GM13976 (cell line): ENCODE measurements around the gene FUT7.

Experiments used
- DNase-seq: peaks from one replicate; pipeline ENCODE4 v3.0.0; 2012; ENCODE audit warnings: low spot score
- in situ Hi-C: fragments of 300-500 bp; cut with MboI; formaldehyde crosslinking; loops from one replicate; pipeline ENCODE4 v1.12.0; 2022; ENCODE audit warnings: low sequenced_read_pairs, mixed read lengths, inconsistent platforms; ENCODE audit not compliant: unreplicated experiment
- TF ChIP-seq, protein P1 (sequence below): IDR thresholded peaks from 2 replicates; pipeline ENCODE4 v1.5.1; 2012; ENCODE audit warnings: borderline replicate concordance, mild to moderate bottlenecking; ENCODE audit not compliant: insufficient read depth; ENCODE audit errors: extremely low read depth, missing control alignments, control extremely low read depth

FUT7 gene

DNA sequence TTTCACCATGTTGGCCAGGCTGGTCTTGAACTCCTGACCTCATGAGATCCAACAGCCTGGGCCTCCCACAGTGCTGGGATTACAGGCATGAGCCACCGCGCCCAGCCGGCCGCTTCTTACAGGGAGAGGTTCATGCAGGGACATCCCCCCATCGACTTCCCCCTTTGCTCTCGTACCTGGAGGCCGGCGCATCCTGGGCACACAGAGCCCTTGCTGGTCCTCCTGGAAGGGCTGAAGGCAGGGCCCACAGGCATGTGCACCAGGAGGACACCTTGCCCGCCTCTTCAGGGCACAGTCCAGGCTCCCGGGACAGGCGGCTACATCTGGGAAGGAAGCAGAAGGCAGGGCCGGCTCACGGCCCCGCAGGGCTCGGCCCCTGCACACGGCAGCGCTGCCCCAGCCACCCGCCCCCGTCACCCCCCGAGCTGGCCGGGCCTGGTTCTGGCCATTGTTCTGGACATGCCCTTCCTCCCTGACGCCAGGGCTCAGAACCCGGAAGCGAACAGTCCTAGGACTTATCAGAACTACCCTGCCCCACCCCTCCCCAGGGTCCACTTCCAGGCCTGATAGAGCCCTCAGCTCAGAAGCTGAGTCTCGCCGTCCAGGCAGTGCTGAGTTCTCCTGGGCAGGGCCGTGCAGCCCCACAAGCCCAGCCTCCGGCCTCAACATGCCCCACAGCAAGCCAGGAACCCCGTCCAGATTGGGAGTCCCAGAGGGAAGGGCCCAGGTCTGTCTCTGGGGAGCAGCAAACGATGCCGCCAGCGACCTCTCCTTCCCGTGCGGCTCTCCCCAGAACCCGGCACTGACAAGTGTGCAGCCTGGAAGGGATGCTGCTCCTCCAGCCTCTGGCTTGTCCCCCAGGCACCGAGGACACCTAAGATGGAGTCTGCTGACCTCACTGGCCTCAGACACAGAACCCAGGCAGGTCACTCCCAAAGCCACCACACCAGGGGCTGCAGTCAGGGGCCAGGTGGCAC lies 11.2 kb upstream of the FUT7 start:
- in situ Hi-C loops: no loop called here
- no peak for DNase-seq
- TF ChIP-seq, protein P1, sequence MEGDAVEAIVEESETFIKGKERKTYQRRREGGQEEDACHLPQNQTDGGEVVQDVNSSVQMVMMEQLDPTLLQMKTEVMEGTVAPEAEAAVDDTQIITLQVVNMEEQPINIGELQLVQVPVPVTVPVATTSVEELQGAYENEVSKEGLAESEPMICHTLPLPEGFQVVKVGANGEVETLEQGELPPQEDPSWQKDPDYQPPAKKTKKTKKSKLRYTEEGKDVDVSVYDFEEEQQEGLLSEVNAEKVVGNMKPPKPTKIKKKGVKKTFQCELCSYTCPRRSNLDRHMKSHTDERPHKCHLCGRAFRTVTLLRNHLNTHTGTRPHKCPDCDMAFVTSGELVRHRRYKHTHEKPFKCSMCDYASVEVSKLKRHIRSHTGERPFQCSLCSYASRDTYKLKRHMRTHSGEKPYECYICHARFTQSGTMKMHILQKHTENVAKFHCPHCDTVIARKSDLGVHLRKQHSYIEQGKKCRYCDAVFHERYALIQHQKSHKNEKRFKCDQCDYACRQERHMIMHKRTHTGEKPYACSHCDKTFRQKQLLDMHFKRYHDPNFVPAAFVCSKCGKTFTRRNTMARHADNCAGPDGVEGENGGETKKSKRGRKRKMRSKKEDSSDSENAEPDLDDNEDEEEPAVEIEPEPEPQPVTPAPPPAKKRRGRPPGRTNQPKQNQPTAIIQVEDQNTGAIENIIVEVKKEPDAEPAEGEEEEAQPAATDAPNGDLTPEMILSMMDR: no peak

DNA sequence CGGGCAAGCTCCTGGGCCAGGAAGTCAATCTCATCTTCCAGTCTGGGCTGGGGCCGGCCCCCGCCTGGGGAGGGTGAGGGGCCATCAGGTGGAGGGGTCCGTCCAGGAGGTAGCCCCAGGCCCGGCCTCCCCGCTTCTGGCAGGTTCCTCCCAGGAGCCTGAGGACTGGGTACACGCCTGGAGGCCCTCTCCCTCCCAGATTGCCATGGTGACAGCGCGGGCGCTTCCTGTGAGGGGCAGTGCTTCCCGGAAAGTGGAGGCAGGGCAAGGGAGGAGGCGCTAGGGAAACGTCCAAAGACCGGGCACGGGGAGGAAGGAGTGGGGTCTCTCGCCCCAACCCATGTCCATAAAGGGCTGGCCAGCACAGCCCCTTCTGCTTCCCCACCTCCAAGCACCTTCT lies 9.2 kb upstream of the FUT7 start:
- TF ChIP-seq, protein P1: no peak
- in situ Hi-C loops: no loop called here
- DNase-seq: no peak

DNA sequence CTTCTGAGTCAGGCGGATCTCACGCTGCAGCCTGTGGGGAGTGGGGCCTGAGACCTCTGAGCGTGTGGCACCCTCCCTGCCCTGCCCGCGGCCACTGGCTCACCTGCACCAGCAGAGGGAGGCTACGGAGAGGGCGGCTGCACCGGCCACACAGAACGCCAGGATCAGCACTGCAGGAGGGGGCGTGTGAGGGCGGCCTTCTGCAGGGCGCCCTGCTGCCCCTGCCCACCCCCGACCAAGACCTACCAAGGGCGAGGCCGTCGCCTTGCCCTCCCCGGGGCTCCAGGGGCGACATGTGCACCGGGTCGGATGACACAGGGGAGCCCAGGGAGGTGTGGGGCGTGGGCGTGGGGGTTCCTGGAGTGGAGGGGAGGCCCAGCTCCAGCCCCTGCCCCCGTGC lies 8.7 kb upstream of the FUT7 start:
- DNase-seq: no peak
- TF ChIP-seq, protein P1: no peak
- in situ Hi-C loops: no loop called here

DNA sequence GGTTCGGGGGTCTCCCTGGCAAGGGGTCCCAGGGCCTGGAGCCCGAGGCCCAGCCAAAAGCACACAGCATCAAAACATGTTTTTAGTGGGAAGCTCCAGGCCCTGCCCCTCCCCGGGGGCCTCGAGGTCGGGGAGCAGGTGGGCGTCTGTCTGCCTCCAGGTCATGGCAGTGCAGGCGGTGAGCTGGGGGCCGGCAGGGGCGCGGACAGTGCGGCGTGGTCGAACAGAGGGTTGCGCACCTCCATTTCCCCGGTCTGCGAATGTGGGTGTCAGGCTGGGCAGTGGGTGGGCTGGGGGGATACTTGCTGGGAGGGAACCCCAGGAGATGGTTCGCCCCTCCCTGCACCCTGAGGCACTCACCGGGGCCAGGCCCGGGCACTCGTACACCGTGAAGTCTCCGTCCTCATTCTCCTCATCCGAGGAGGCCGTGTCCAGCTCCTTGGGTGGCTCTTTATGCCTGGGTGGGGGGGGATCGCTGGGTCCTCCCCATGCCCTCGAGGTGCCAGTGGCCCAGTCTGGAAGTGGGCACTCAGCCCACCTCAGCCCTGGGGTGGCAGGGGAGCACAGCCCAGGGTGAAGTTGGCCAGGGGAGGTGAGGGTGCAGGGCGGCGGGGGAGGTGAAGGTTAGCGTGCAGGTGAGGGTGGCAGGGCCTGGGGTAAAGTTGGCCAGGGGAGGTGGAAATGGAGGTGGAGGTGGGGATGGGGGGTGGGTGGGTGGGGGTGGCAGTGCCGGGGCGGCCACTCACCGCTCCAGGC lies 7.9 kb upstream of the FUT7 start:
- TF ChIP-seq, protein P1: no peak
- in situ Hi-C loops: loop anchor here (10.0 kb wide), 1 partner anchor 265 kb away; no protein-coding TSS in a partner anchor
- DNase-seq: no peak

DNA sequence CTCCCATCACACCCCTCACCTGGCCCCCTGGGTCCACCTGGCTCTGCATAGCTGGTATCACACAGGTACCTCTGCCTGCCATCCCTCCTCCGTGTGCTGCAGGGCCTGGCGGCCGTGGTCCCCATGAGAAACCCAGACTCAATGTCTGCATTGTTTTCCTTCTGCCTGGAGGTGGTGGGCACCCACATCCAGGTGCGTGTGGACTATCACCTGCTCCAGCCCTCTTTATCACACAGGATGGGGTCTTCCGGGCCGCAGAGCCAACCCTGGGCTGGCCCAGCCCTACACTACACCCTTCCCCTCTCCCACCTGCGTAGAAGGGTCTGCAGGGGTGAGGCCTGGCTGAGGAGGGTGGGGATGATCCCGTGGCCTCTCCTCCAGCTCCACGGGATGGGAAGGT lies 7.0 kb upstream of the FUT7 start:
- TF ChIP-seq, protein P1: no peak
- DNase-seq: no peak
- in situ Hi-C loops: loop anchor here (10.0 kb wide), 1 partner anchor 264 kb away; no protein-coding TSS in a partner anchor

DNA sequence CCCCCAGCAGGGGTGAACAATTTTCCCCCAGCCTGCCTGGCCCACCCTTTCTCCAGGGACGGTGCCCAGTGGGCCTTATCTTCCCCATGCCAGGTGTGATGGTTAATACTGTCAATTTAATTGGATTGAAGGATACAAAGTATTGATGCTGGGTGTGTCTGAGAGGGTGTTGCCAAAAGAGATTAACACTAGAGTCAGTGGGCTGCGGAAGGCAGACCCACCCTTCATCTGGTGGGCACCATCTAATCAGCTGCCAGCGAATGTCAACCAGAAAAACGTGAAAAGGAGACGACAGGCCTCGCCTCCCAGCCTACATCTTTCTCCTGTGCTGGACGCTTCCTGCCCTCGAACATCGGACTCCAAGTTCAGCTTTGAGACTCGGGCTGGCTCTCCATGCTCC lies 5.6 kb upstream of the FUT7 start:
- in situ Hi-C loops: loop anchor here (10.0 kb wide), 1 partner anchor 263 kb away; no protein-coding TSS in a partner anchor
- TF ChIP-seq, protein P1: no peak
- DNase-seq: no peak
